ENCODE measurements around the gene TMPRSS11D. TPM values are rescaled to one million over a fixed set of nuclear protein-coding genes. Genes with fewer than 3 reads are reported as not detected.

The TMPRSS11D gene
- total and polyA plus RNA-seq, 4 donors = not detected

DNA sequence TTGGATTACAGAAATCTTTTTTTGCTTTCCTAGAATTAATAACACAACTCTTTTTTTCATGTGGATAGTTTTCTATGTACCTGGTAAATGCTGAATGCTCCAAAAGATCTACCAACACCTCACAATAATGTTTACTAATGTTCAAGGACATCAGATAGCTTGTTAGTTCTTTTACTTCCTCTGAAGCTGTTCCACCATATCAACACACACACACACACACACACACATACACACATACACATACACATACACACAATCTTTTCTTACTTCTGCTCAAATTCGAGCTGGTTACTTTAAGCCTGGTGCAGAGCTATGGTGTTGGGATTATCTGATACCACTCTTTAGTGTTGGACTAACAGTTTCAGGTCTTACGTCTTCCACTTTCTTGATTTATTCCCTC, 28.3 kb upstream of the TMPRSS11D start:
- Histone ChIP-seq H3K27ac (ENCODE audit: low read depth, low read length) (no peak overlapping the region), H3K27me3 (ENCODE audit: control insufficient read depth, insufficient read depth, low read length) (no peaks in the 10 kb centered on the region), H3K4me1 (ENCODE audit: control insufficient read depth, insufficient read depth, low read length) (no peaks in the 10 kb centered on the region), H3K9me3 (ENCODE audit: control insufficient read depth, insufficient read depth, low read length) (no peaks in the 10 kb centered on the region), H3K36me3 (ENCODE audit: control insufficient read depth, insufficient read depth, low read length) (no peaks in the 10 kb centered on the region), H3K4me3 (ENCODE audit: low read depth, low read length) (no peak overlapping the region)
- no CpG with 5 or more reads among the region's 2 CpGs for WGBS (ENCODE audit: insufficient coverage)
- DNase-seq (ENCODE audit: low read depth in 4 of 6, low spot score in 6 of 6) = no peak

DNA sequence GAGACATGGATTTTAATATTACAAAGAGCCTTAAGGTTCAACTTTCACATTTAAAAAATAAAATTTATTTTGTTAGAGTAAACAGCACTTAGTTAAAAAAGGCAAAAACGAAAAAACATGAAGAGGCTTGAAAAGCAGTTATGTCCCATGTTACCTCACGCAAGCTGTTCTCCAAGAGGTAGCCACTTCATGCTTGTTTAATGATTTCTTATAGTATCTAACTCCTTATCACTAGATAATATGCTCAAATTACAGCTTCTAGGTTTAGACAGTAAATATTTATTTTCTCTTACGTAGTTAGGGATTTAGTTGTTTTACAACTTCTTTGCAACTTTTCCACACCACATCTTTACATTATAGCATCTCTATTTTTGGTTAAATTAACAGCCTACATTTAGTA, 27.8 kb upstream of the TMPRSS11D start:
- Histone ChIP-seq H3K27me3 (ENCODE audit: control insufficient read depth, insufficient read depth, low read length) (no peaks in the 10 kb centered on the region), H3K27ac (ENCODE audit: low read depth, low read length) (no peak overlapping the region), H3K4me1 (ENCODE audit: control insufficient read depth, insufficient read depth, low read length) (no peaks in the 10 kb centered on the region), H3K36me3 (ENCODE audit: control insufficient read depth, insufficient read depth, low read length) (no peaks in the 10 kb centered on the region), H3K9me3 (ENCODE audit: control insufficient read depth, insufficient read depth, low read length) (no peaks in the 10 kb centered on the region), H3K4me3 (ENCODE audit: low read depth, low read length) (no peak overlapping the region)
- no CpG with 5 or more reads among the region's 3 CpGs for WGBS (ENCODE audit: insufficient coverage)
- DNase-seq (ENCODE audit: low read depth in 4 of 6, low spot score in 6 of 6) = no peak

DNA sequence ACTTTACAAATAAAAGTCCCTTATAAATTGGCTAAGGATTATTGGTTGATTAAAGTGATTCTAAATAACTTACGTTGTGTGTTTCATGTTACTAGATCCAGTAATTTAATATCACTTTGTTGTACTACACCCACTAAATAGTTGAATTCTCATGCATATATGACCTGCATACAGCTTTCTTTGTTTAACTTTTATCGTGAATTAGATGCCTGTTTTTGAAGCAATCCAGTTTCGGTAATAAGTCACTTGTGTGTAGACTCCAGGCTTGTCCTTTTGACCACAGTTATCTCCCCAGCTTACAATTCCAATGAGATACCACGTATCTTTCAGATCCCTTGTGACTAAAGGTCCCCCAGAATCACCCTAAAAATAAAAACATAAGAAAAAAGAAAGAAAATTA, 27.3 kb upstream of the TMPRSS11D start:
- no peaks in the 10 kb centered on the region for H3K36me3 ChIP-seq (ENCODE audit: control insufficient read depth, insufficient read depth, low read length)
- no peak for DNase-seq (ENCODE audit: low read depth in 4 of 6, low spot score in 6 of 6)
- no peaks in the 10 kb centered on the region for H3K4me1 ChIP-seq (ENCODE audit: control insufficient read depth, insufficient read depth, low read length)
- no peaks in the 10 kb centered on the region for H3K9me3 ChIP-seq (ENCODE audit: control insufficient read depth, insufficient read depth, low read length)
- no peaks in the 10 kb centered on the region for H3K27me3 ChIP-seq (ENCODE audit: control insufficient read depth, insufficient read depth, low read length)
- no peak overlapping the region for H3K27ac ChIP-seq (ENCODE audit: low read depth, low read length)
- H3K4me3 ChIP-seq (ENCODE audit: low read depth, low read length) = no peak overlapping the region
- WGBS (ENCODE audit: insufficient coverage) = 80% methylated on average over 1 of the region's 4 CpGs

DNA sequence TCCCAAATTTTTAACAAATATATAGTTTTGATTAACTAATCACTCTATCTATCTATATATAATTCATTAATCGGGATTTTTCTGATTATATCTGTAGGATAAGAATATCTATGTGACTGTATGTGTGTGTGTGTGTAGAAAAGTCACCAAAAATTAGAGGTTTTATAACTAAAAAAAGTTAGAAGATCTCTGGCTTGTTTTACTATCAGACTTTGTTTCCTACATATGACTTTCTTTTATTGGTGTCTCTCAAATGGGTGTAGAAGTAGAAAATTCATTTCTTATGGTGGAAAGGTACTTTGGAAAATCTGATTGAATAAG, 26.7 kb upstream of the TMPRSS11D start:
- Histone ChIP-seq H3K4me1 (ENCODE audit: control insufficient read depth, insufficient read depth, low read length) (no peaks in the 10 kb centered on the region), H3K27ac (ENCODE audit: low read depth, low read length) (no peak overlapping the region), H3K36me3 (ENCODE audit: control insufficient read depth, insufficient read depth, low read length) (no peaks in the 10 kb centered on the region), H3K27me3 (ENCODE audit: control insufficient read depth, insufficient read depth, low read length) (no peaks in the 10 kb centered on the region), H3K9me3 (ENCODE audit: control insufficient read depth, insufficient read depth, low read length) (no peaks in the 10 kb centered on the region), H3K4me3 (ENCODE audit: low read depth, low read length) (no peak overlapping the region)
- no peak for DNase-seq (ENCODE audit: low read depth in 4 of 6, low spot score in 6 of 6)
- no CpG with 5 or more reads among the region's 1 CpG for WGBS (ENCODE audit: insufficient coverage)

DNA sequence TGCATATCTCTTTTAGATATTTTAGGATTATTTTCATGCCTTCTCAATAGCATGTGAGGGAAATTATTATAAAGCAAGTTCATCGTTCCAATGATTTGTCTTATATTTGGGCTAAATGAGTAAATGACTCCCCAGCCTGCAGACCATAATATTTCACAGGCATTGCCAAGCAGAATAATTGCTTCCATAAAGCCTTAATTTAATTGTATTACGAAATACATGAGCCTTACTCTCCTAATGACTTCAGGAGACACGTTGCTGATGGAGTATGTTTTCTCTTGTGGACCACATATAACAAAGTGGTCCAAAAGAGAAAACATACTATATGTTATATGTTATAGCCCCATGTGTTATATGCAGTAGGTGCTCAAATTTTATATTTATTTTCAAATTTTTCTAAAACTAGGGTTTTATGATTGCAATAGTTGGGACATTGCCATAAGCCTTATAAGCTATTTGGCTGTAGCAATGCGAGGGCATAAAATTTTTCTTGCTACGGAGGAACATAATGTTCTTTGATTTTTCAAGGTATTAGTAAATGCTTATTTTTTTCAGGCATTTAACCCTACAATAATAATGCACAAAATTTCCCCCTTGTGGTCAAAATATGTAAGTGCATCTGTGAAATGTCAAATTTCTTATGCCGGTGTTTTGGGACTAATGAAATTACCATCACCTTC, 26.2 kb upstream of the TMPRSS11D start:
- H3K27ac ChIP-seq (ENCODE audit: low read depth, low read length) = no peak overlapping the region
- peak in 1 of 6 donors; percentile 74 for DNase-seq (ENCODE audit: low read depth in 4 of 6, low spot score in 6 of 6)
- no peaks in the 10 kb centered on the region for H3K36me3 ChIP-seq (ENCODE audit: control insufficient read depth, insufficient read depth, low read length)
- WGBS (ENCODE audit: insufficient coverage) = no CpG with 5 or more reads among the region's 6 CpGs
- no peak overlapping the region for H3K4me3 ChIP-seq (ENCODE audit: low read depth, low read length)
- H3K4me1 ChIP-seq (ENCODE audit: control insufficient read depth, insufficient read depth, low read length) = no peaks in the 10 kb centered on the region
- H3K9me3 ChIP-seq (ENCODE audit: control insufficient read depth, insufficient read depth, low read length) = no peaks in the 10 kb centered on the region
- no peaks in the 10 kb centered on the region for H3K27me3 ChIP-seq (ENCODE audit: control insufficient read depth, insufficient read depth, low read length)

DNA sequence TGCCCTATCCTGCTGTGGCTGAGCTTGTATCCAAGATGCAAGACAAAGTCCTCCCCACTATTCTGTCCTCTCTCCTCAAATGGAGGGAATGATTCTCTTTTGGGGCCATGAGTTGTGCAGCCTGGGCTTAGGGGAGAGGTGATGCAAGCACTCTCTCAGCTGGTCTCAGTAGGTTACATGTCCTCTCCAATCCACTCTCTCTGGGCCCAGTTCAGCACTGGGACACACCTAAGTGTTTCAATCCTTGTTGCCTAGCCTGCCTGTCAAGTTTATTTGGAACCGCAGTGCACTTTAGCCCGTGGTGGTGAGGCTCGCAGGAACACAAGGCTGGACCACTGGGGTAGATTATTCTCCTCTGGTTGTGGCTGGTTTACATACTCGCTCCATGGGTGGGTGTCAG, 23.8 kb upstream of the TMPRSS11D start:
- 100% methylated on average over 2 of the region's 4 CpGs for WGBS (ENCODE audit: insufficient coverage)
- no peak overlapping the region for H3K4me3 ChIP-seq (ENCODE audit: low read depth, low read length)
- no peaks in the 10 kb centered on the region for H3K36me3 ChIP-seq (ENCODE audit: control insufficient read depth, insufficient read depth, low read length)
- no peaks in the 10 kb centered on the region for H3K9me3 ChIP-seq (ENCODE audit: control insufficient read depth, insufficient read depth, low read length)
- no peak overlapping the region for H3K27ac ChIP-seq (ENCODE audit: low read depth, low read length)
- no peak for DNase-seq (ENCODE audit: low read depth in 4 of 6, low spot score in 6 of 6)
- no peaks in the 10 kb centered on the region for H3K27me3 ChIP-seq (ENCODE audit: control insufficient read depth, insufficient read depth, low read length)
- no peaks in the 10 kb centered on the region for H3K4me1 ChIP-seq (ENCODE audit: control insufficient read depth, insufficient read depth, low read length)

DNA sequence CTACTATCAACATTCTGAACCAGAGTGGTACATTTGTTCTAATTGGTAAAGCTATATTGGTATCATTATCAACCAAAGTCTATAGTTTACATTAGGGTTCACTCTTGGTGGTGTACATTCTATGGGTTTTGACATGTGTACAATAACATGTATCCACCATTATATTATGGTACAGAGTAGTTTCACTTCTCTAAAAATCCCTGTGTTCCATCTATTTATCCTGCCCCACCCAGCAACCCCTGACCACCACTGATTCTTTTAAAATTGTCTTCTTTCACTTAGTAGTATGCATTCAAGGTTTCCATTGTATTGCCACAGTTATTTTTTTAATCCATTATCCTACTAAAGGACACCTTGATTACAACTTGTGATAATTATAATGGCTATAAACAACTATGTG, 15.3 kb upstream of the TMPRSS11D start:
- Histone ChIP-seq H3K27me3 (ENCODE audit: control insufficient read depth, insufficient read depth, low read length) (no peaks in the 10 kb centered on the region), H3K36me3 (ENCODE audit: control insufficient read depth, insufficient read depth, low read length) (no peaks in the 10 kb centered on the region)

DNA sequence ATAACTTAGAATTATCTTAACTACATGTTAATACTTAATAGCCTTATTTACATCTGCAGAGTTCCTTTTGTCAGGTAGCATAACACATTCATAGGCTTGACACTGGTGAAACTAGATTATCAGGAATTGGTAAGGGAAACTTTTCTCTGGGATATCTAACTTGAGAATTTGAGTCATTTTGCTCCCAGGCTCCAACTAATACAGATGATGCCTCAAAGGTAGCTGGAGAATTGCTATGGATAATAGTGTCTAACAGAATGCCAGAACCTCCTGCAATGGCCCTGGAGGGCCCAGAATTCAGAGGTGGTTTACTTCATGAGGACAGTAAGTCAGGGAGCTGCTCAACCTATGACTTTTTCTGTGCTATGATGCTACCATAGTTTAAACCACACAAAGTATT, 13.9 kb upstream of the TMPRSS11D start:
- no peak for DNase-seq (ENCODE audit: low read depth in 4 of 6, low spot score in 6 of 6)
- no peaks in the 10 kb centered on the region for H3K36me3 ChIP-seq (ENCODE audit: control insufficient read depth, insufficient read depth, low read length)
- H3K27ac ChIP-seq (ENCODE audit: low read depth, low read length) = no peak overlapping the region
- no peaks in the 10 kb centered on the region for H3K27me3 ChIP-seq (ENCODE audit: control insufficient read depth, insufficient read depth, low read length)
- no peak overlapping the region for H3K4me3 ChIP-seq (ENCODE audit: low read depth, low read length)
- peaks cover 2% of the 10 kb centered on the region for H3K9me3 ChIP-seq (ENCODE audit: control insufficient read depth, insufficient read depth, low read length)
- H3K4me1 ChIP-seq (ENCODE audit: control insufficient read depth, insufficient read depth, low read length) = no peaks in the 10 kb centered on the region

More for the DNA sequence above, 15.3 kb upstream of the TMPRSS11D start:
- Histone ChIP-seq H3K4me1 (ENCODE audit: control insufficient read depth, insufficient read depth, low read length) (no peaks in the 10 kb centered on the region), H3K9me3 (ENCODE audit: control insufficient read depth, insufficient read depth, low read length) (peaks cover 2% of the 10 kb centered on the region), H3K27ac (ENCODE audit: low read depth, low read length) (no peak overlapping the region), H3K4me3 (ENCODE audit: low read depth, low read length) (no peak overlapping the region)
- DNase-seq (ENCODE audit: low read depth in 4 of 6, low spot score in 6 of 6) = no peak

DNA sequence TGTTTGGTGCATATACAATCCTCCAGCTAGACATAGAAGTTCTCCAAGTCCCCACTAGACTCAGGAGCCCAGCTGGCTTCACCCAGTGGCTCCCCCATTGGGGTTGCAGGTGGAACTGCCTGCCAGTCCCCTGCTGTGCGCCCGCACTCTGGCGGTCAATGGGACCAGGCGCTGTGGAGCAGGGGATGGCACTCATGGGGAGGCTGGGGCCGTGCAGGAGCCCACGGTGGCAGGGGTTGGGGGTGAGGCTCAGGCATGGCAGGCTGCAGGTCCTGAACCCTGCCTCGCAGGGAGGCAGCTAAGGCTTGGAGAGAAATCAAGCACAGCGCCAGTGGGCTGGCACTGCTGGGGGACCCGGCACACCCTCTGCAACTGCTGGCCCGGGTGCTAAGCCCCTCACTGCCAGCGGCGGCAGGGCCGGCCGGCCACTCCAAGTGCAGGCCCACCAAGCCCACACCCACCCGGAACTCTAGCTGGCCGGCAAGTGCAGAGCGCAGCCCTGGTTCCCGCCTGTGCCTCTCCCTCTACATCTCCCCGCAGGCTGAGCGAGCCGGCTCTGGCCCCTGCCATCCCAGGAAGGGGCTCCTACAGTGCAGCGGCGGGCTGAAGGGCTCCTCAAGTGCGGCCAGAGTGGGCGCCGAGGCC, 12.7 kb upstream of the TMPRSS11D start:
- no peaks in the 10 kb centered on the region for H3K36me3 ChIP-seq (ENCODE audit: control insufficient read depth, insufficient read depth, low read length)
- 98% methylated on average over 23 of the region's 26 CpGs for WGBS (ENCODE audit: insufficient coverage)
- H3K4me1 ChIP-seq (ENCODE audit: control insufficient read depth, insufficient read depth, low read length) = no peaks in the 10 kb centered on the region
- no peaks in the 10 kb centered on the region for H3K9me3 ChIP-seq (ENCODE audit: control insufficient read depth, insufficient read depth, low read length)
- H3K27me3 ChIP-seq (ENCODE audit: control insufficient read depth, insufficient read depth, low read length) = no peaks in the 10 kb centered on the region
- H3K4me3 ChIP-seq (ENCODE audit: low read depth, low read length) = no peak overlapping the region
- DNase-seq (ENCODE audit: low read depth in 4 of 6, low spot score in 6 of 6) = no peak
- H3K27ac ChIP-seq (ENCODE audit: low read depth, low read length) = no peak overlapping the region

DNA sequence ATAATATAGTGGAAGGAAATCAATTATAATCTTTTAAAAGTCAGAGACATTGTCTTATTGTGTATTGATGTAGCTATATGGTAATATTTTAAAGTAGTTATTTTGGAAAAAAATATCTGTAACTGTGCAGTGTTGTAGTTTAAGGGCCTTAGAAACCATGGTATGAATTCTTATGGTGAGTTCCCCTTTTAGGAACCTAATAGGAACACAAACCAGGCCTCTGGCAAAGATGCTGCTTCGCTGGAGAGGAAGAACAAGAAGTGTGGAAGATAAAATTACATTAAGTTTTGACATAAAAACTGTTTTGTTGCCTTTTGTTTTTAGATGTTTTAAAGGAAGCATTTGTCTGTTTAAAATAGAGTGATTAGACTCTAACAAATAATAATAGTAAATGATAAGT, 10.9 kb upstream of the TMPRSS11D start:
- no peaks in the 10 kb centered on the region for H3K4me1 ChIP-seq (ENCODE audit: control insufficient read depth, insufficient read depth, low read length)
- H3K27me3 ChIP-seq (ENCODE audit: control insufficient read depth, insufficient read depth, low read length) = no peaks in the 10 kb centered on the region
- no peak for DNase-seq (ENCODE audit: low read depth in 4 of 6, low spot score in 6 of 6)
- no peak overlapping the region for H3K27ac ChIP-seq (ENCODE audit: low read depth, low read length)
- H3K4me3 ChIP-seq (ENCODE audit: low read depth, low read length) = no peak overlapping the region
- WGBS (ENCODE audit: insufficient coverage) = no CpG with 5 or more reads among the region's 1 CpG
- H3K9me3 ChIP-seq (ENCODE audit: control insufficient read depth, insufficient read depth, low read length) = no peaks in the 10 kb centered on the region
- H3K36me3 ChIP-seq (ENCODE audit: control insufficient read depth, insufficient read depth, low read length) = no peaks in the 10 kb centered on the region

Measured in spinal cord (tissue), 10 donors.